Natural killer cell (primary cell): ENCODE measurements around the gene DOCK4. TPM values are rescaled to one million over a fixed set of nuclear protein-coding genes. Genes with fewer than 3 reads are reported as not detected.

Experiments
- ATAC-seq, 3 donors: fragments of 150-1000 bp in 2 of 3; fragments of 200-7000 bp in 1 of 3; cut with Tn5 transposase; 1 replicate in 1 of 3; 2 replicates in 2 of 3; pipeline ENCODE4 v1.10.0; 2021; ENCODE audit warnings: mild to moderate bottlenecking in 2 of 3, moderate library complexity in 2 of 3
- DNase-seq, 2 donors: peaks; one replicate each; pipeline versions ENCODE4 v3.0.0 to v3.0.0-alpha.2; 2013 to 2021; ENCODE audit warnings: mixed read lengths in 1 of 2
- H3K27ac ChIP-seq: one replicate; pipeline ENCODE4 v1.5.1; 2013; ENCODE audit warnings: mild to moderate bottlenecking, low read length
- H3K27me3 ChIP-seq: one replicate; pipeline ENCODE4 v1.6.1; 2013; ENCODE audit warnings: low read length; ENCODE audit not compliant: control insufficient read depth, insufficient read depth
- H3K36me3 ChIP-seq: one replicate; pipeline ENCODE4 v1.6.1; 2013; ENCODE audit warnings: low read length; ENCODE audit not compliant: control insufficient read depth, insufficient read depth
- H3K4me1 ChIP-seq: one replicate; pipeline ENCODE4 v1.6.1; 2013; ENCODE audit warnings: low read length; ENCODE audit not compliant: control insufficient read depth, insufficient read depth
- H3K4me3 ChIP-seq: one replicate; pipeline ENCODE4 v1.5.1; 2013; ENCODE audit warnings: low read length
- H3K9me3 ChIP-seq: one replicate; pipeline ENCODE4 v1.6.1; 2013; ENCODE audit warnings: low read length; ENCODE audit not compliant: control insufficient read depth, insufficient read depth
- H3K27ac Mint-ChIP-seq, 2 donors: one replicate each; pipeline ENCODE4 v1.8.0; 2022; ENCODE audit warnings: mild to moderate bottlenecking in 2 of 2, mixed read lengths in 2 of 2, moderate library complexity in 1 of 2
- H3K27me3 Mint-ChIP-seq, 2 donors: one replicate each; pipeline ENCODE4 v1.8.0; 2022; ENCODE audit warnings: low read depth in 2 of 2, mixed read lengths in 2 of 2
- H3K36me3 Mint-ChIP-seq: one replicate; pipeline ENCODE4 v1.8.0; 2022; ENCODE audit warnings: mixed read lengths
- H3K4me1 Mint-ChIP-seq, 2 donors: one replicate each; pipeline ENCODE4 v1.8.0; 2022; ENCODE audit warnings: mixed read lengths in 2 of 2
- H3K4me3 Mint-ChIP-seq: one replicate; pipeline ENCODE4 v1.8.0; 2022; ENCODE audit warnings: mild to moderate bottlenecking, moderate library complexity, mixed read lengths
- H3K9me3 Mint-ChIP-seq, 2 donors: one replicate each; pipeline ENCODE4 v1.8.0; 2022; ENCODE audit warnings: mixed read lengths in 2 of 2
- CTCF ChIP-seq: fragments of 200-600 bp; IDR thresholded peaks from one replicate; pipeline ENCODE4 v1.8.0; 2022; ENCODE audit warnings: antibody characterized with exemption
- WGBS: methylation state at CpG from one replicate; pipeline ENCODE4 v1.1.7; 2013; ENCODE audit warnings: missing lambda C conversion rate; ENCODE audit not compliant: insufficient coverage; 5-methylcytosine and 5-hydroxymethylcytosine counted together
- intact Hi-C: fragments of 100-400 bp; cut with micrococcal nuclease; formaldehyde crosslinking; loops from one replicate; pipeline ENCODE4 v1.14.2; 2022
- total RNA-seq, 4 donors: library from RNA; stranded (reverse); fragments of 120-200 nt in 1 of 4; gene quantifications; one replicate each; pipeline versions ENCODE4 v1.2.3 to v1.2.4, GENCODE V29; 2013 to 2022

The DOCK4 gene
- total RNA-seq, 3 donors from 2014 or later (not counting 1 experiment from before 2014, with no cell fraction given): 0.61 to 2.4 (median 0.89) TPM

DNA sequence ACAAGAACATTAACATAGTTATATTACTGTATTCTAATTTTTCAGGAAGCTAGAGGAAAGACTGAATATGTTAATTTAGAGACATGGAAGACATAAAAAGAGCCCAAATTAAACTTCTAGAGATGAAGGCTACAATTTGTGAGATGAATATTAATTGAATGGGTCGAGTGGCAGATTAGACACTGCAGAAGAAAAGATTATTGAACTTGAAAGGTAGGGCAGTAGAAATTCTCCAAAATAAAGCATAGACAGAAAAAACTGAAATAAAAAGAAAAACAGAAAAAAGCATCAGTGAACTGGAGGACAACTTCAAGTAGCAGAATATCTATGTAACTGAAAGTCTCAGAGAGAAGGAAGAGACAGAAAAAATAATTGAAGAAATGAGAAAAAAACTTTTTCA is 369.6 kb downstream of the DOCK4 start:
- Mint-ChIP-seq H3K27me3 (no peaks in the 10 kb centered on the region), H3K36me3 (no peaks in the 10 kb centered on the region), H3K9me3 (peaks cover 0 to 7% of the 10 kb centered on the region in 2 donors), H3K4me1 (no peaks in the 10 kb centered on the region), H3K4me3 (no peak overlapping the region), H3K27ac (no peak overlapping the region)
- intact Hi-C loops: no loop called here
- H3K4me3 ChIP-seq: no peak overlapping the region
- WGBS: 63% methylated on average over 1 of the region's 1 CpG
- H3K27ac ChIP-seq: no peak overlapping the region
- ATAC-seq (no peak), DNase-seq (no peak)
- no peaks in the 10 kb centered on the region for H3K36me3 ChIP-seq
- TF ChIP-seq CTCF: no peak
- no peaks in the 10 kb centered on the region for H3K4me1 ChIP-seq
- H3K9me3 ChIP-seq: no peaks in the 10 kb centered on the region
- no peaks in the 10 kb centered on the region for H3K27me3 ChIP-seq

GRCh38 chr7:111835066-111835465 is 371.1 kb downstream of the DOCK4 start:
- H3K27ac Mint-ChIP-seq: no peak overlapping the region
- H3K27me3 ChIP-seq: no peaks in the 10 kb centered on the region
- no peaks in the 10 kb centered on the region for H3K9me3 ChIP-seq
- H3K4me1 ChIP-seq: no peaks in the 10 kb centered on the region
- H3K27ac ChIP-seq: no peak overlapping the region
- intact Hi-C loops: no loop called here
- no peaks in the 10 kb centered on the region for H3K27me3 Mint-ChIP-seq
- DNase-seq (no peak), ATAC-seq (no peak)
- H3K4me1 Mint-ChIP-seq: no peaks in the 10 kb centered on the region
- H3K36me3 ChIP-seq: no peaks in the 10 kb centered on the region
- no peak for TF ChIP-seq CTCF
- H3K4me3 ChIP-seq: no peak overlapping the region
- peaks cover 0 to 10% of the 10 kb centered on the region in 2 donors for H3K9me3 Mint-ChIP-seq
- H3K4me3 Mint-ChIP-seq: no peak overlapping the region
- no peaks in the 10 kb centered on the region for H3K36me3 Mint-ChIP-seq

DNA sequence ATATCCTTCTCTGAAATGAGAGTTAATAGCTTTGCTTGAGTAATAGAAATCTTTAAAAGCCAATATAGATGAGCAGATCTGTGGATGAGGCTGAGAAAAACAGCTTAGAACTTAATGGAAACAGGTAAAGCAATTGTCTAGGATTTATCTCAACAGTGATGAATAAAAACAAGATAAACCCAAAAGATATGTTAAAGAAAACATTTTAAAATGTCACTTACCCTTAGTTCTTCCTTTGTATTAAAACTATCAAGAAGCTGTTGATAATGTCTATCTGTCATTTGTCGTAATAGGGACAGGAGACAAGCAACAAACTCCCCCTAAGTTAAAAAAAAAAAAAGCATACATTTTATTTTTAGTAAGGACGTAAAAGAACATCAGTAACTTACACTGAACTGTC is 371.8 kb downstream of the DOCK4 start:
- Mint-ChIP-seq H3K4me1 (no peaks in the 10 kb centered on the region), H3K36me3 (no peaks in the 10 kb centered on the region), H3K27ac (no peak overlapping the region), H3K9me3 (peaks cover 0 to 10% of the 10 kb centered on the region in 2 donors), H3K27me3 (no peaks in the 10 kb centered on the region), H3K4me3 (no peak overlapping the region)
- DNase-seq: no peak
- H3K27ac ChIP-seq: no peak overlapping the region
- no peaks in the 10 kb centered on the region for H3K36me3 ChIP-seq
- no peaks in the 10 kb centered on the region for H3K9me3 ChIP-seq
- no peak for TF ChIP-seq CTCF
- no peak for ATAC-seq
- intact Hi-C loops: no loop called here
- no peaks in the 10 kb centered on the region for H3K27me3 ChIP-seq
- no peak overlapping the region for H3K4me3 ChIP-seq
- WGBS: 100% methylated on average over 1 of the region's 2 CpGs
- no peaks in the 10 kb centered on the region for H3K4me1 ChIP-seq

GRCh38 chr7:111833466-111833865 is 372.7 kb downstream of the DOCK4 start:
- TF ChIP-seq CTCF: no peak

More at GRCh38 chr7:111833466-111833865, 372.7 kb downstream of the DOCK4 start:
- no peak overlapping the region for H3K4me3 ChIP-seq
- Mint-ChIP-seq H3K4me1 (no peaks in the 10 kb centered on the region), H3K9me3 (peaks cover 0 to 10% of the 10 kb centered on the region in 2 donors), H3K4me3 (no peak overlapping the region), H3K27ac (no peak overlapping the region), H3K36me3 (no peaks in the 10 kb centered on the region), H3K27me3 (no peaks in the 10 kb centered on the region)
- no peaks in the 10 kb centered on the region for H3K36me3 ChIP-seq
- H3K9me3 ChIP-seq: no peaks in the 10 kb centered on the region
- no peak overlapping the region for H3K27ac ChIP-seq
- ATAC-seq: no peak
- no peak for DNase-seq
- intact Hi-C loops: no loop called here
- no peaks in the 10 kb centered on the region for H3K4me1 ChIP-seq
- H3K27me3 ChIP-seq: no peaks in the 10 kb centered on the region
